ENCODE measurements around the gene KRTAP4-12. TPM values are rescaled to one million over a fixed set of nuclear protein-coding genes. Genes with fewer than 3 reads are reported as not detected.
"Not testable (repeated sequence)": the region's sequence is repeated elsewhere in the genome, so short reads cannot be mapped to it uniquely, and the experiment has no call there.

The KRTAP4-12 gene
- total RNA-seq, 1 experiment from 2014 or later = not detected

DNA sequence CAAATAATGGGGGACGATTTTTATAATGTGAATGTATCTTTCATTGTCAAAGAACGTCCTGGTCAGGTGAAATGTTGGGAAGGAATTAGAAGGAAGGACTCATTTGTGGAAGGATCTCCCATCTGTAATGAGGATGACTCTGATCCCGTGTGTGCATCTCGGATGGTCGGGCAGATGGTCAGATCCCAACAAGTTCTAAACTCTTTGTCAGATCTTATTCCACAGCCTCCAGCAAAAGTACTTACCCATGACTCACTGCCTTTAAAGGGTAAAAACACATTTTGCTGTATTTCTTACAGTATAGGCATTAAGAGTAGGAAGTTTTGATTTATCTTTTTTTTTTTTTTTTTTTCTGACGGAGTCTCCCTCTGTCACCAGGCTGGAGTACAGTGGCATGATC lies 25.5 kb downstream of the KRTAP4-12 start:
- H2AFZ ChIP-seq = no peak overlapping the region
- peak overlapping the region; percentile 58; the same call in 1 of the 2 replicates for H3K27ac ChIP-seq
- peaks cover 29% of the 10 kb centered on the region for H3K4me1 ChIP-seq (replicated peaks; ENCODE audit: insufficient read depth)
- no peak for TF ChIP-seq EZH2 (IDR thresholded peaks at IDR 0.05; ENCODE audit: low read depth)
- TF ChIP-seq, protein P1, sequence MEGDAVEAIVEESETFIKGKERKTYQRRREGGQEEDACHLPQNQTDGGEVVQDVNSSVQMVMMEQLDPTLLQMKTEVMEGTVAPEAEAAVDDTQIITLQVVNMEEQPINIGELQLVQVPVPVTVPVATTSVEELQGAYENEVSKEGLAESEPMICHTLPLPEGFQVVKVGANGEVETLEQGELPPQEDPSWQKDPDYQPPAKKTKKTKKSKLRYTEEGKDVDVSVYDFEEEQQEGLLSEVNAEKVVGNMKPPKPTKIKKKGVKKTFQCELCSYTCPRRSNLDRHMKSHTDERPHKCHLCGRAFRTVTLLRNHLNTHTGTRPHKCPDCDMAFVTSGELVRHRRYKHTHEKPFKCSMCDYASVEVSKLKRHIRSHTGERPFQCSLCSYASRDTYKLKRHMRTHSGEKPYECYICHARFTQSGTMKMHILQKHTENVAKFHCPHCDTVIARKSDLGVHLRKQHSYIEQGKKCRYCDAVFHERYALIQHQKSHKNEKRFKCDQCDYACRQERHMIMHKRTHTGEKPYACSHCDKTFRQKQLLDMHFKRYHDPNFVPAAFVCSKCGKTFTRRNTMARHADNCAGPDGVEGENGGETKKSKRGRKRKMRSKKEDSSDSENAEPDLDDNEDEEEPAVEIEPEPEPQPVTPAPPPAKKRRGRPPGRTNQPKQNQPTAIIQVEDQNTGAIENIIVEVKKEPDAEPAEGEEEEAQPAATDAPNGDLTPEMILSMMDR (conservative IDR thresholded peaks at IDR 0.05) = no peak
- no peaks in the 10 kb centered on the region for H3K79me2 ChIP-seq (ENCODE audit: low read depth)
- BruUV-seq (replicated peaks) = no TSS peak
- intact Hi-C loops (cut with micrococcal nuclease; ENCODE audit: unreplicated experiment) = no loop called here
- ChIA-PET CTCF (no interaction called here), POLR2A (ENCODE audit: unreplicated experiment) (no interaction called here)
- no peaks in the 10 kb centered on the region for H3K9me2 ChIP-seq (ENCODE audit: insufficient read depth)
- H3K36me3 ChIP-seq (ENCODE audit: low read depth) = no peaks in the 10 kb centered on the region
- no peaks in the 10 kb centered on the region for H3K27me3 ChIP-seq (ENCODE audit: insufficient read depth, low read depth)
- peaks cover 7% of the 10 kb centered on the region; the same call in 1 of the 2 replicates for H3F3A ChIP-seq (ENCODE audit: insufficient read depth, low read depth)
- DNase-seq = no peak
- no peak overlapping the region for H3K4me3 ChIP-seq
- H3K4me2 ChIP-seq = 0 out of 2 replicates have a peak overlapping the region, but pooled peaks have one; percentile 37
- H4K20me1 ChIP-seq (ENCODE audit: insufficient read depth) = no peaks in the 10 kb centered on the region
- no peaks in the 10 kb centered on the region for H3K9me3 ChIP-seq (ENCODE audit: insufficient read depth, low read depth)

DNA sequence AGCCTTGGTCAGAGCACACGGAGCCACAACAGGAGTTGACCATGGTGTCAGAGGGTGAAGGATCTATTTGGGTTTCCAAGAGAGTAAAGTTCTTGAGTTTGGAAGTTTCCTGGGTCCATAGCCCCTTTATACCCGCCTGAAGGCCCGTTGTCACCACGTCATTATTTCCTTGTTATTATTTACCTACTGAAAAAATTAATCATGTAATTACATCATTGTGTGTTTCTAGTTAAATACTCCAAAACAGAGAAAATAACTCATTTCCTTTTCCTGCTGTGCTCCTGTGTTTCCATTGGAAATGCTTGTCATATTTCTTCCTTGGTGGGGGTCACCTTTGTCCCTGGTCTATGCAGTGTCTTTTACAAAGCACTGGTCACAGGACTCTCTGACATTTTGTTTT lies 25.9 kb downstream of the KRTAP4-12 start, which contains the start of gene KRTAP4-8:
Gene KRTAP4-8, minus strand, starts transcription at position 101 of the 400 bp plus-strand sequence. Its CDS starts 58 bp downstream, at position 43.
- H3K36me3 ChIP-seq (ENCODE audit: low read depth) = no peaks in the 10 kb centered on the region
- H3K9me3 ChIP-seq (ENCODE audit: insufficient read depth, low read depth) = no peaks in the 10 kb centered on the region; the same call in 1 of the 2 replicates
- H3K27ac ChIP-seq = peak within 1 kb of the TSS; percentile 58
- H3K9me2 ChIP-seq (ENCODE audit: insufficient read depth) = no peaks in the 10 kb centered on the region
- no peaks in the 10 kb centered on the region for H3K79me2 ChIP-seq (ENCODE audit: low read depth)
- H3K4me3 ChIP-seq = no peak within 1 kb of the TSS
- no peaks in the 10 kb centered on the region for H4K20me1 ChIP-seq (ENCODE audit: insufficient read depth)
- intact Hi-C loops (cut with micrococcal nuclease; ENCODE audit: unreplicated experiment) = no loop called here
- no TSS peak for BruUV-seq (replicated peaks)
- no peaks in the 10 kb centered on the region for H3K27me3 ChIP-seq (ENCODE audit: insufficient read depth, low read depth)
- ChIA-PET POLR2A (ENCODE audit: unreplicated experiment) (no interaction called here), CTCF (no interaction called here)
- peak within 1 kb of the TSS; percentile 37; the same call in 1 of the 2 replicates for H3K4me2 ChIP-seq
- H2AFZ ChIP-seq = no peak within 1 kb of the TSS
- H3K4me1 ChIP-seq (replicated peaks; ENCODE audit: insufficient read depth) = peaks cover 29% of the 10 kb centered on the region
- peaks cover 7% of the 10 kb centered on the region; the same call in 1 of the 2 replicates for H3F3A ChIP-seq (ENCODE audit: insufficient read depth, low read depth)
- TF ChIP-seq, protein P1 (conservative IDR thresholded peaks at IDR 0.05) = no peak
- TF ChIP-seq EZH2 (IDR thresholded peaks at IDR 0.05; ENCODE audit: low read depth) = no peak
- DNase-seq = no peak

DNA sequence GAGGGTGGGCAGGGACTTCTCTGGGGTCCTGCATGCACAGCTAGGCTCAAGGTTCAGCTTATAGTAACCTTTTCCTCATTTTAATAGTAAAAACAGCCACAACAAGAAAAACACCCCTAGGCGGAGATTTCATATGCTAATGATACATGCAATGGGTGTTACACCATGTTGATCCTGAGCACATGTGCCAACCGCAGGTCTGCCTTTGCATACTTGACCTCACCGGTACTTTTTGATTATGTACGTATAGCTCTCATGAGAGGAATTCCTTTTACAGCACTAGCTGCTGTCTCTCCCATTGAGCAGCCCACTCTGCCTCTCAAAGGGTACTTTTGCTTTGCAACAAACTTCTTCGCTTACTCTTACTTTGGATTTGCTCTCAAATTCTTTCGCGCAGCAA lies 27.9 kb downstream of the KRTAP4-12 start:
- TF ChIP-seq, protein P1 (conservative IDR thresholded peaks at IDR 0.05) = no peak
- no peak for TF ChIP-seq EZH2 (IDR thresholded peaks at IDR 0.05; ENCODE audit: low read depth)
- Histone ChIP-seq H2AFZ (no peak overlapping the region), H3K27ac (no peak overlapping the region), H3K9me3 (ENCODE audit: insufficient read depth, low read depth) (no peaks in the 10 kb centered on the region; the same call in 1 of the 2 replicates), H3K79me2 (ENCODE audit: low read depth) (no peaks in the 10 kb centered on the region), H3K4me2 (no peak overlapping the region), H4K20me1 (ENCODE audit: insufficient read depth) (no peaks in the 10 kb centered on the region), H3K27me3 (ENCODE audit: insufficient read depth, low read depth) (no peaks in the 10 kb centered on the region), H3K4me1 (replicated peaks; ENCODE audit: insufficient read depth) (peaks cover 29% of the 10 kb centered on the region), H3K36me3 (ENCODE audit: low read depth) (no peaks in the 10 kb centered on the region), H3F3A (ENCODE audit: insufficient read depth, low read depth) (peaks cover 7% of the 10 kb centered on the region; the same call in 1 of the 2 replicates), H3K4me3 (no peak overlapping the region), H3K9me2 (ENCODE audit: insufficient read depth) (no peaks in the 10 kb centered on the region)
- ChIA-PET CTCF (no interaction called here), POLR2A (ENCODE audit: unreplicated experiment) (no interaction called here)
- DNase-seq = no peak
- intact Hi-C loops (cut with micrococcal nuclease; ENCODE audit: unreplicated experiment) = no loop called here
- no TSS peak for BruUV-seq (replicated peaks)

DNA sequence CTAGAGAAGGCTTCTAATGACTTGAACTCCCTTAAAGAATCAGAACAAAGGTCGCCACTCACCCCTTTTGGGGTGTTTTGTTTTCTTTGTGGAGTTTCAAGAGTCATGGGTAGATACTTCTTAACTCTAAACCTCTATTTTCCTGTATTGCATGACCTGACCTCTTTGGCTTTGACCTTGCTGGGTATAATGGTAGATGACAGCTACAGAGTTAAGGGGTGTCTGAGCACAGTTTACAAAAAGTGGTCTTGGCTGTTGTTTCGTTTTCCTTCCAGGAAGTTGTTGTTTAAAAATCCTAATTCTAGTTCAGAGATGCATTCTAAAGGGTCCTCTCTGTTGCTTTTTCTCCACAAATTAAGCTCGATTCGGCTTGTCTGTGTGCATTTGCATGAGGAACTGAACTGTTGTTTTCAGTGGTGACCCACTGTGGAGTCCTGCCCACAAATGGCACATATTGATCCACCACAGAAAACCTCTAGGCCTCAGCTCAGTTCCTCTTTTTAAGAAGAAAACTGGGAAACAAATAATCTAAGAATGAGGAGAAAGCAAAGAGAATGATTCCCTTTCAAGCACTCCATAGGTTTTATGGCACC lies 35.1 kb downstream of the KRTAP4-12 start:
- H4K20me1 ChIP-seq (ENCODE audit: insufficient read depth); DNase-seq; H3F3A ChIP-seq (ENCODE audit: insufficient read depth, low read depth); H3K4me2 ChIP-seq; BruUV-seq (replicated peaks); CTCF ChIA-PET; H2AFZ ChIP-seq; POLR2A ChIA-PET (ENCODE audit: unreplicated experiment); H3K4me3 ChIP-seq; H3K79me2 ChIP-seq (ENCODE audit: low read depth); intact Hi-C loops (cut with micrococcal nuclease; ENCODE audit: unreplicated experiment); H3K9me3 ChIP-seq (ENCODE audit: insufficient read depth, low read depth); H3K27ac ChIP-seq; H3K9me2 ChIP-seq (ENCODE audit: insufficient read depth); H3K27me3 ChIP-seq (ENCODE audit: insufficient read depth, low read depth); H3K36me3 ChIP-seq (ENCODE audit: low read depth): not testable (repeated sequence)
- peaks cover 16% of the 10 kb centered on the region for H3K4me1 ChIP-seq (replicated peaks; ENCODE audit: insufficient read depth)

DNA sequence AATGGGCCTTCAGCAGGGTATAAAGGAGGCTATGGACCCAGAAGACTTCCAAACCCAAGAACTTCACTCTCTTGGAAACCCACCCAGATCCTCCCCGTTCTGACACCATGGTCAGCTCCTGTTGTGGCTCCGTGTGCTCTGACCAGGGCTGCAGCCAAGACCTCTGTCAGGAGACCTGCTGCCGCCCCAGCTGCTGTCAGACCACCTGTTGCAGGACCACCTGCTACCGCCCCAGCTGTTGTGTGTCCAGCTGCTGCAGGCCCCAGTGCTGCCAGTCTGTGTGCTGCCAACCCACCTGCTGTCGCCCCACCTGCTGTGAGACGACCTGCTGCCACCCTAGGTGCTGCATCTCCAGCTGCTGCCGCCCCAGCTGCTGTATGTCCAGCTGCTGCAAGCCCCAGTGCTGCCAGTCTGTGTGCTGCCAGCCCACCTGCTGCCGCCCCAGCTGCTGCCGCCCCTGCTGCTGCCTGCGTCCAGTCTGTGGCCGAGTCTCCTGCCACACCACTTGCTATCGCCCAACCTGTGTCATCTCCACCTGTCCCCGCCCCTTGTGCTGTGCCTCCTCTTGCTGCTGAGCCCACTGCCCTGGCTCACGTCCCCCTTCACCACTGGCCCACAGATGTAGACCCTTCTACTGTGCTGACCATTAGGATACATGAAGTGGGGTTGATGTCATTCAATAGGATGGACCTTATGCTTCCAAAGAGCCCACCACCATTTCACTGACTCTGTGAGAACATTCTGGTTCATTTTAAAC lies 39.7 kb downstream of the KRTAP4-12 start, which contains the start of gene KRTAP4-7:
Gene KRTAP4-7, plus strand, starts transcription at position 51 of the 757 bp plus-strand sequence. Its CDS starts 57 bp downstream, at position 108.
- H3K79me2 ChIP-seq (ENCODE audit: low read depth); H3K4me3 ChIP-seq; H3K36me3 ChIP-seq (ENCODE audit: low read depth); intact Hi-C loops (cut with micrococcal nuclease; ENCODE audit: unreplicated experiment); DNase-seq; POLR2A ChIA-PET (ENCODE audit: unreplicated experiment); CTCF ChIA-PET; H3K9me2 ChIP-seq (ENCODE audit: insufficient read depth); H4K20me1 ChIP-seq (ENCODE audit: insufficient read depth); H3K27me3 ChIP-seq (ENCODE audit: insufficient read depth, low read depth); H2AFZ ChIP-seq; BruUV-seq (replicated peaks): not testable (repeated sequence)
- H3K4me1 ChIP-seq (replicated peaks; ENCODE audit: insufficient read depth) = peaks cover 35% of the 10 kb centered on the region
- H3K4me2 ChIP-seq = peak within 1 kb of the TSS; percentile 56
- peaks cover 13% of the 10 kb centered on the region for H3F3A ChIP-seq (ENCODE audit: insufficient read depth, low read depth)
- H3K27ac ChIP-seq = peak within 1 kb of the TSS; percentile 69
- peaks cover 13% of the 10 kb centered on the region for H3K9me3 ChIP-seq (ENCODE audit: insufficient read depth, low read depth)
